GM12864 (cell line): ENCODE measurements around the gene CAPRIN2.

Source experiments
- DNase-seq: peaks from one replicate; pipeline ENCODE4 v3.0.0-alpha.2; 2011; ENCODE audit warnings: low read depth
- H3K4me3 ChIP-seq: 2 replicates; pipeline ENCODE4 v1.5.1; 2011; ENCODE audit warnings: mild to moderate bottlenecking, low read depth, low read length, control low read depth
- TF ChIP-seq, protein P1 (sequence below): IDR thresholded peaks from 2 replicates; pipeline ENCODE4 v1.5.1; 2011; ENCODE audit warnings: low read depth, mild to moderate bottlenecking, moderate library complexity, low read length, control low read depth, inconsistent platforms; ENCODE audit errors: missing control alignments

CAPRIN2 gene

DNA sequence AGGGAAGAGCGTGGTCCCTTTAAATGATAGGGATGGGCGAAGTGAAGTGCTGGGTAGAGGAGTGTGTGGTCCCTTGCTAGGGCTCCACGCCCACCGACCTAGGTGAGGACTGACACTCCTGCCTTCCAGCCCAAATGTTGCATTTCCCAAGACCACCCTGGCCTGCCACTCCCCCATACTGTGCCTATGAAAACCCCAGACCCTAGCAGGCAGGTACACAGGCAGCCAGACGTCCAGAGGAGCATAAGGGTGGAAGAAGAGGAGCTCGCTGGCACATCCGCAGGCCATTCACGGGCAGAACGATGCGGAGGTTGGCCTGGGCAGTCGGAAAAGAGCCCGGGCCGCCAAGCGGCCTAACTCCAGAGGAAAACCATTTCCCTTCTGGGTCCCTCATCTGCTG, 58.3 kb downstream of the CAPRIN2 start:
- TF ChIP-seq, protein P1, sequence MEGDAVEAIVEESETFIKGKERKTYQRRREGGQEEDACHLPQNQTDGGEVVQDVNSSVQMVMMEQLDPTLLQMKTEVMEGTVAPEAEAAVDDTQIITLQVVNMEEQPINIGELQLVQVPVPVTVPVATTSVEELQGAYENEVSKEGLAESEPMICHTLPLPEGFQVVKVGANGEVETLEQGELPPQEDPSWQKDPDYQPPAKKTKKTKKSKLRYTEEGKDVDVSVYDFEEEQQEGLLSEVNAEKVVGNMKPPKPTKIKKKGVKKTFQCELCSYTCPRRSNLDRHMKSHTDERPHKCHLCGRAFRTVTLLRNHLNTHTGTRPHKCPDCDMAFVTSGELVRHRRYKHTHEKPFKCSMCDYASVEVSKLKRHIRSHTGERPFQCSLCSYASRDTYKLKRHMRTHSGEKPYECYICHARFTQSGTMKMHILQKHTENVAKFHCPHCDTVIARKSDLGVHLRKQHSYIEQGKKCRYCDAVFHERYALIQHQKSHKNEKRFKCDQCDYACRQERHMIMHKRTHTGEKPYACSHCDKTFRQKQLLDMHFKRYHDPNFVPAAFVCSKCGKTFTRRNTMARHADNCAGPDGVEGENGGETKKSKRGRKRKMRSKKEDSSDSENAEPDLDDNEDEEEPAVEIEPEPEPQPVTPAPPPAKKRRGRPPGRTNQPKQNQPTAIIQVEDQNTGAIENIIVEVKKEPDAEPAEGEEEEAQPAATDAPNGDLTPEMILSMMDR = no peak
- H3K4me3 ChIP-seq = peak overlapping the region; percentile 60; the same call in 1 of the 2 replicates
- no peak for DNase-seq

DNA sequence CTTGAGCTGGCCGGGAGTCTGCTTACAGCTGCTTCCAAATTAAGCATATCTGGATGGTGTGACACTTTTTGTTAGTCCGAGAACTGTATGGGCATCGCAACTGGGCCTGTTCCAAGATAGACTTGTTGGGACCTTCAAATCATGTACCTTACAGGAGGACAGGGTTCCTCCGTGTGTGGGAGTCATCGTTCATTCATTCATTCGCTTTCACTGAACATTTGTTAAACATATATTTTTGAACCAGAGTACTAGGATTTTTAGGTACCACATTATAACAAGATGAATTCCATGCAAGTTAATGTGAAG, 58.7 kb downstream of the CAPRIN2 start:
- TF ChIP-seq, protein P1 = no peak
- no peak for DNase-seq
- peak overlapping the region; percentile 60 for H3K4me3 ChIP-seq

DNA sequence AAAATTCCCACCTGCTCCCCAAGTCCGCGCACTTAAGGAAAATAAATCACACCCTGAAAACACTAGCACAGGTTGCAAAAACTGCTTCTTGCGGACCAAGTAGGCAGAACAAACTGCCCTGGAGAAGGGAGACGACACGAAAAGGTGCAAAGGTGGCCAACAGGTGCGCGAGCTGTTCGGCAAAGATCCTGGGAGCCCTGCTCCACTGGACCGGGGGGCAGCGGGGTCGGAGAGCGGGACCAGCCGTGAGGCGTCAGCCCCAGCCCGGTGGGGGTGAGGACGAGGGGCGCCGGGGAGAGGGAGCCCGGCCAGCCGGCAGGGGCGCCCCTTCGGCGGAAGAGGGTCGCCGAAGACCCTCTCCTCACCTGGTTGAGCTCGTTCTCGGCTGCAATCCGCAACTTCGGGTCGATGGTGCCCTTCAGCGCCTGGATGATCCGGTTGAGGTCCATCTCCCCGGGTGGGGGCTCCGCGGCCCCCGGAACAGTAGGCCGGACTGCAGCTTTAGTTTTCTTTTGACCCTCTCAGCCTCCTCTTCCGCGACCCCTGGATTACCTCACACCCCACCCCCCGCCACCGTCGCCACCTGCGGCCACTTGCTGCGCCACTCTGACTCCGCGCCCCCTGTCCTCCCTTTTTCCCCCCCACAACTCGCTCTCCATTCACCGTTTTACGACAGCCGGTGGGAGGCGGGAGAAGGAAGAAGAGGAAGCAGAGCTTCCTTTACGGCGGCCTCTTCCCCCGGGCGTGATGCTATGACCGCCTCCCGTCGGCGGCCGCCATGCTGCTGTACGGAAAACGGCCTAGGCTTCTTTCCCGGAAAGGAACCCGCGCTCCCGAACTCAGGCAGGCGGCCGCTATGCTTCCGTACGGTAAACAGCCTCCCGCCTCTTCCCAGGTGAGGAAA, 59.3 kb downstream of the CAPRIN2 start, which contains the start of gene IPO8:
Gene IPO8, minus strand, starts transcription at position 671 of the 904 bp plus-strand sequence. Its CDS starts 222 bp downstream, at position 449.
- TF ChIP-seq, protein P1 = peak; percentile 59
- peak within 1 kb of the TSS; percentile 60 for H3K4me3 ChIP-seq
- peak; percentile 72 for DNase-seq

DNA sequence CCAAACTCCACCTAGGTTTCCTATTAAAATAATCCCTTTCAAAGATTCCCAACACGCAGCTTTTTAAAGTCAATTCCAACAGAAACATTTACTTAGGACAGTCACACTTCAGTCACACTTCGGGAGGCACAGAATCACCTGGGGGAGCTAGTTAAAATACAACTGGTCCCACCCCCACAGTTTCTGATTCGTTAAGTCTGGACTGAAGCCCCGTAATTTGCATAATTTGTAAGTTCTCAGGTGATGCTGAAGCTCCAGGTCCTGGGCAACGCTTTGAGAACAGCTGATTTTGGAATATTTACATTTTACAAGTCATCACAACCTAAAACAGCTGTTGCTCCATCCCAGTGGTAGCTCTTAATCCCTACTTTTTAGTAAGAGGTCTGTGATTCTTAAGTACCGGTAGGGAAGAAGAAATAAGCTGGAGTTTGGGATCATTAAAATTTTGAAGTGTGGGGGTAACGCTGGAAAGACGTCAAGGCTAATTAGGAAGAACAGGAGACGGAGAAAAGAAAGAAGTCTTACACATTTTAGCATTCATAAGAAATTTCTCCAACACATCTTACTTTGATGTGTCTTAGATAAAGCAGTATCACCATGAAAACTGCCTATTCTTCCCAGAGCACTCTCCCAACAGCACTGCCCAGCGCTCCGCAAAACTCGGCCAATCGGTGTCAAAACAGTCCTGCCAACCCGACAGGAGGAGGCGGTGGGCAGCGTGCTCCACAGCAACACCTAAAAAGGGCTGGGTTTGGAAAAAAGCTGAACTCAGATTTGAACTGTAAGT, 60.1 kb downstream of the CAPRIN2 start:
- TF ChIP-seq, protein P1 = no peak
- DNase-seq = no peak

DNA sequence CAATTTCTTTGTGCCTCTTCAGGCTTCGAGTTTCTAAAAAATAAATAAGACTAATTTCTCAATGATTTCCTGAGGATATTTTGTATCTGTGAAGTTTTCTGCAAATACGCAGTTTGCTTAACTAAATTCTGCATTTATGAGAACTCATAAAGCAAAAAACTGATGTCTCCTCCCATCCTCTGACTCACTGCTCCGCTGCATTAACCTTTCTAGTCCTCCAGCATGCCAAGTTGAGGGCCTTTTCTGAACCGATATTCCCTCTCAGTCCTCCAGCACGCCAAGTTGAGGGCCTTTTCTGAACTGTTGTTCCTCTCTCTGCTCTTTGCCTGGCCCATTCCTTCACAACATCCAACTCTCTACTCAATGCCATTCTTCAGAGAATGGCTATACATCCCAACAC, 62.3 kb downstream of the CAPRIN2 start:
- no peak overlapping the region for H3K4me3 ChIP-seq
- no peak for DNase-seq
- TF ChIP-seq, protein P1 = no peak

More for the DNA sequence above, 60.1 kb downstream of the CAPRIN2 start:
- peak overlapping the region; percentile 60 for H3K4me3 ChIP-seq

DNA sequence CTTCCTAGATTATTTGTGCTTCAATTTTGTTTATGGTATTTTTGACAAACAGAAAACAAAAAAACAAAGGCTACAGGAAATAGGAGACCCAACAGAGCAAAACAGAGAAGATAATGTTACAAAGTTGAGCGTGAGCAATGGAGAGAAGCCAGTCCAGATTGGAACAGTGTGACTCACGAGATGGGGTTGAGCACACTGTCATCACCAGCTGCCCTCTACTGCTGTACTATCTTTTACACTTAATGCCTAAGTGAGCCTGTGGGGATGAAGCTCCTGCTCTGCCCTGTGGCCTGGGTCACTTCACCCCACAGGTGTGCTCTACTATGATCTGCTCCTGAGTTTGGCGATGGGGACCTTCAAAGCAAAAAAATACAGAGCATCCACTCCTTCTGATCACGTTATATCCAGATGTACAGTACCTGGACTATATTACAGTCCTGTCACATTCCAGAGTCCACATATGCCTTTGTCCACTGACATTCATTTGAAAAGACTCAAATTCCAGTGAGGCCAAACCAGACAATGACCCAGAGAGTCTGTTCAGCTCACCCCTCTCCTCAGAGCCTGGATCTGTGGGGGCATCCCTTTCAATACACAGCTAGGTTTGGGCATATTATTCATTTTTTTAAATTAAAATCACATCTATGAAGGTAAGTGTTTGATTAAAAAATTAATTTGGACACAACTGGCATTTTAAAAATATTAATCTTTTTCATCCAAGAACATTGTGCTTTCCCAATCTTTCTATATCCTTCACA, 63.5 kb downstream of the CAPRIN2 start:
- H3K4me3 ChIP-seq = no peak overlapping the region
- DNase-seq = no peak
- TF ChIP-seq, protein P1 = no peak
